Upper lobe of right lung (tissue), 1 donor: ENCODE data around the gene CFAP20DC. TPM values are rescaled to one million over a fixed set of nuclear protein-coding genes. Genes with fewer than 3 reads are reported as not detected.

Experiments
- ATAC-seq: fragments of 200-7000 bp; cut with Tn5 transposase; one replicate; pipeline ENCODE4 v1.9.1; 2020; ENCODE audit warnings: mild to moderate bottlenecking, moderate library complexity
- DNase-seq: peaks from one replicate; pipeline ENCODE4 v3.0.0-alpha.2; 2020
- H3K27ac ChIP-seq: fragments of 200-600 bp; one replicate; pipeline ENCODE4 v1.8.0; 2022
- H3K27me3 ChIP-seq: fragments of 200-600 bp; one replicate; pipeline ENCODE4 v1.8.0; 2022; ENCODE audit warnings: mild to moderate bottlenecking
- H3K36me3 ChIP-seq: fragments of 200-600 bp; one replicate; pipeline ENCODE4 v1.8.0; 2022
- H3K4me1 ChIP-seq: fragments of 200-600 bp; one replicate; pipeline ENCODE4 v1.8.0; 2022
- H3K4me3 ChIP-seq: fragments of 200-600 bp; one replicate; pipeline ENCODE4 v1.8.0; 2022; ENCODE audit warnings: mild to moderate bottlenecking
- H3K9me3 ChIP-seq: fragments of 200-600 bp; one replicate; pipeline ENCODE4 v1.8.0; 2022
- CTCF ChIP-seq: fragments of 200-600 bp; IDR thresholded peaks from one replicate; pipeline ENCODE4 v1.8.0; 2022; ENCODE audit warnings: antibody characterized with exemption
- intact Hi-C: fragments of 100-400 bp; cut with DNase I; formaldehyde crosslinking; loops from one replicate; pipeline ENCODE4 v1.11.0; 2022
- total RNA-seq: library from RNA; stranded (reverse); fragmentation: NEBNext Ultra II Directional; extraction: Animal tissue kit (Norgen Biotek cat#: 25700); gene quantifications from one replicate; pipeline ENCODE4 v1.2.1, GENCODE V29; 2021
- donor health status: DM: no; HTN: yes; CAD: no; lungs with severe emphysema.

The CFAP20DC gene
- total RNA-seq, 1 donor from 2014 or later = not detected

- intact Hi-C loops = no loop called here
- H3K9me3 ChIP-seq = no peaks in the 10 kb centered on the region
- TF ChIP-seq CTCF = no peak
- no peak for ATAC-seq
- H3K4me1 ChIP-seq = no peaks in the 10 kb centered on the region
- H3K4me3 ChIP-seq = no peak overlapping the region
- H3K36me3 ChIP-seq = no peaks in the 10 kb centered on the region
- DNase-seq = no peak
- H3K27me3 ChIP-seq = no peaks in the 10 kb centered on the region
- H3K27ac ChIP-seq = no peak overlapping the region
These were observed 249.8 kb downstream of the CFAP20DC start for GRCh38 chr3:58800032-58800431.

- Histone ChIP-seq H3K36me3 (no peaks in the 10 kb centered on the region), H3K4me1 (no peaks in the 10 kb centered on the region), H3K27me3 (no peaks in the 10 kb centered on the region), H3K9me3 (no peaks in the 10 kb centered on the region), H3K4me3 (no peak overlapping the region), H3K27ac (no peak overlapping the region)
- intact Hi-C loops = no loop called here
- TF ChIP-seq CTCF = no peak
- DNase-seq (no peak), ATAC-seq (no peak)
These were observed 250.6 kb downstream of the CFAP20DC start for GRCh38 chr3:58799271-58799670.

GRCh38 chr3:58798312-58798711, 251.5 kb downstream of the CFAP20DC start:
- Histone ChIP-seq H3K36me3 (no peaks in the 10 kb centered on the region), H3K4me3 (no peak overlapping the region), H3K4me1 (no peaks in the 10 kb centered on the region), H3K27ac (no peak overlapping the region), H3K27me3 (no peaks in the 10 kb centered on the region), H3K9me3 (no peaks in the 10 kb centered on the region)
- TF ChIP-seq CTCF = no peak
- intact Hi-C loops = no loop called here
- DNase-seq (no peak), ATAC-seq (no peak)

GRCh38 chr3:58794750-58795149, 255.1 kb downstream of the CFAP20DC start:
- Histone ChIP-seq H3K27ac (no peak overlapping the region), H3K9me3 (no peaks in the 10 kb centered on the region), H3K4me1 (no peaks in the 10 kb centered on the region), H3K27me3 (no peaks in the 10 kb centered on the region), H3K36me3 (no peaks in the 10 kb centered on the region), H3K4me3 (no peak overlapping the region)
- no peak for TF ChIP-seq CTCF
- DNase-seq (no peak), ATAC-seq (no peak)
- intact Hi-C loops = no loop called here

GRCh38 chr3:58793938-58794337, 255.9 kb downstream of the CFAP20DC start:
- no peak for TF ChIP-seq CTCF
- H3K27me3 ChIP-seq = no peaks in the 10 kb centered on the region
- no peak overlapping the region for H3K4me3 ChIP-seq
- ATAC-seq (no peak), DNase-seq (no peak)
- H3K27ac ChIP-seq = no peak overlapping the region
- H3K4me1 ChIP-seq = no peaks in the 10 kb centered on the region
- no peaks in the 10 kb centered on the region for H3K9me3 ChIP-seq
- intact Hi-C loops = no loop called here
- H3K36me3 ChIP-seq = no peaks in the 10 kb centered on the region

- Histone ChIP-seq H3K9me3 (no peaks in the 10 kb centered on the region), H3K27ac (no peak overlapping the region), H3K4me3 (no peak overlapping the region), H3K36me3 (no peaks in the 10 kb centered on the region), H3K27me3 (no peaks in the 10 kb centered on the region), H3K4me1 (no peaks in the 10 kb centered on the region)
- no peak for DNase-seq
- ATAC-seq = no peak
- intact Hi-C loops = no loop called here
- TF ChIP-seq CTCF = no peak
These were observed 256.8 kb downstream of the CFAP20DC start for GRCh38 chr3:58792921-58793451.
